ENCODE measurements around the gene CDK3. TPM values are rescaled to one million over a fixed set of nuclear protein-coding genes. Genes with fewer than 3 reads are reported as not detected.

Gene CDK3
- total RNA-seq, 2 experiments from 2014 or later = 7.3 to 12.8 TPM

DNA sequence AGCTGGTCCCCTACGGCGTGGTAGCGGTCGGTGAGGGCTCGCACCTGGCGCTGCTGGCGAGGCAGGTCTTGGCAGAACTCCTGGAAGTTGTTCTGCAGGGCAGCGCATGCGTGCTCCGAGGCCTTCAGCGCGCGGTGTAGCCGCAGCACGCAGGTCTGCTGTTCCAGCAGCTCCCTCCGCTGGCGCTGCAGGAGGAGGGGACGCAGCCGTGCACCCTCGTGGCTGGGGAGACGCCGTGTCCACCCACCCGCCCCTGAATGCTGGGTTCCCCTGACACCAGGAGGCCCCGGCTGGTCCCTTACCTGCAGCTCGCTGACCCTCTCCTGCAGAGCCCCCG is 14.2 kb downstream of the CDK3 start:
- no peak for DNase-seq (ENCODE audit: low spot score)
- Histone ChIP-seq H2AFZ (ENCODE audit: low read length) (no peak overlapping the region), H3K79me2 (ENCODE audit: insufficient read depth, low read depth, low read length) (no peaks in the 10 kb centered on the region), H3K27ac (ENCODE audit: low read depth, low read length, poor library complexity, severe bottlenecking) (no peak overlapping the region), H3K36me3 (ENCODE audit: insufficient read depth, low read length) (no peaks in the 10 kb centered on the region), H3K4me2 (ENCODE audit: low read length) (no peak overlapping the region), H3K4me1 (ENCODE audit: insufficient read depth, low read length, poor library complexity, severe bottlenecking) (peaks cover 19% of the 10 kb centered on the region), H4K20me1 (ENCODE audit: insufficient read depth, low read length) (no peaks in the 10 kb centered on the region), H3K9me3 (ENCODE audit: low read length) (no peaks in the 10 kb centered on the region), H3K9me2 (ENCODE audit: insufficient read depth, low read length) (no peaks in the 10 kb centered on the region), H3K4me3 (ENCODE audit: low read depth, low read length, poor library complexity, severe bottlenecking) (no peak overlapping the region)
- no TSS peak for BruUV-seq (replicated peaks)
- ChIA-PET POLR2A (interaction anchor here (0.7 to 1.5 kb wide), 3 partner anchors 32 to 89 kb away, joined by 3 to 5 read pairs (median 4); partner anchors contain the start of gene EXOC7), CTCF (ENCODE audit: unreplicated experiment) (interaction anchor here (0.6 to 1.4 kb wide), 5 partner anchors 18 to 89 kb away, joined by 3 to 6 read pairs (median 4); partner anchors contain the start of gene EXOC7)
- intact Hi-C loops (cut with micrococcal nuclease; ENCODE audit: unreplicated experiment) = loop anchor here (1.0 to 5.0 kb wide), 6 partner anchors 34 to 284 kb away; partner anchors contain the start of genes EXOC7 and SRP68
- TF ChIP-seq, protein P1, sequence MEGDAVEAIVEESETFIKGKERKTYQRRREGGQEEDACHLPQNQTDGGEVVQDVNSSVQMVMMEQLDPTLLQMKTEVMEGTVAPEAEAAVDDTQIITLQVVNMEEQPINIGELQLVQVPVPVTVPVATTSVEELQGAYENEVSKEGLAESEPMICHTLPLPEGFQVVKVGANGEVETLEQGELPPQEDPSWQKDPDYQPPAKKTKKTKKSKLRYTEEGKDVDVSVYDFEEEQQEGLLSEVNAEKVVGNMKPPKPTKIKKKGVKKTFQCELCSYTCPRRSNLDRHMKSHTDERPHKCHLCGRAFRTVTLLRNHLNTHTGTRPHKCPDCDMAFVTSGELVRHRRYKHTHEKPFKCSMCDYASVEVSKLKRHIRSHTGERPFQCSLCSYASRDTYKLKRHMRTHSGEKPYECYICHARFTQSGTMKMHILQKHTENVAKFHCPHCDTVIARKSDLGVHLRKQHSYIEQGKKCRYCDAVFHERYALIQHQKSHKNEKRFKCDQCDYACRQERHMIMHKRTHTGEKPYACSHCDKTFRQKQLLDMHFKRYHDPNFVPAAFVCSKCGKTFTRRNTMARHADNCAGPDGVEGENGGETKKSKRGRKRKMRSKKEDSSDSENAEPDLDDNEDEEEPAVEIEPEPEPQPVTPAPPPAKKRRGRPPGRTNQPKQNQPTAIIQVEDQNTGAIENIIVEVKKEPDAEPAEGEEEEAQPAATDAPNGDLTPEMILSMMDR (conservative IDR thresholded peaks at IDR 0.05; ENCODE audit: low read length) = no peak
- no peak for TF ChIP-seq EZH2phosphoT487 (IDR thresholded peaks at IDR 0.05; ENCODE audit: borderline replicate concordance, low read depth, low read length)

GRCh38 chr17:76017481-76018339 is 17.1 kb downstream of the CDK3 start:
- Histone ChIP-seq H4K20me1 (ENCODE audit: insufficient read depth, low read length) (no peaks in the 10 kb centered on the region), H3K79me2 (ENCODE audit: insufficient read depth, low read depth, low read length) (no peaks in the 10 kb centered on the region), H3K36me3 (ENCODE audit: insufficient read depth, low read length) (no peaks in the 10 kb centered on the region), H3K9me2 (ENCODE audit: insufficient read depth, low read length) (no peaks in the 10 kb centered on the region), H3K9me3 (ENCODE audit: low read length) (no peaks in the 10 kb centered on the region), H3K27ac (ENCODE audit: low read depth, low read length, poor library complexity, severe bottlenecking) (no peak overlapping the region), H3K4me1 (ENCODE audit: insufficient read depth, low read length, poor library complexity, severe bottlenecking) (peaks cover 40% of the 10 kb centered on the region), H3K4me3 (ENCODE audit: low read depth, low read length, poor library complexity, severe bottlenecking) (no peak overlapping the region), H2AFZ (ENCODE audit: low read length) (no peak overlapping the region), H3K4me2 (ENCODE audit: low read length) (no peak overlapping the region)
- no peak for DNase-seq (ENCODE audit: low spot score)
- no TSS peak for BruUV-seq (replicated peaks)
- ChIA-PET POLR2A (interaction anchor here (0.6 kb wide), 1 partner anchor 28 kb away, joined by 3 read pairs; no protein-coding TSS in a partner anchor), CTCF (ENCODE audit: unreplicated experiment) (interaction anchor here (0.8 to 1.4 kb wide), 2 partner anchors 12 to 87 kb away, joined by 3 read pairs; no protein-coding TSS in a partner anchor)
- intact Hi-C loops (cut with micrococcal nuclease; ENCODE audit: unreplicated experiment) = no loop called here
- TF ChIP-seq, protein P1 (conservative IDR thresholded peaks at IDR 0.05; ENCODE audit: low read length) = no peak
- TF ChIP-seq EZH2phosphoT487 (IDR thresholded peaks at IDR 0.05; ENCODE audit: borderline replicate concordance, low read depth, low read length) = no peak

- Histone ChIP-seq H3K9me2 (ENCODE audit: insufficient read depth, low read length) (no peaks in the 10 kb centered on the region), H3K4me1 (ENCODE audit: insufficient read depth, low read length, poor library complexity, severe bottlenecking) (peaks cover 40% of the 10 kb centered on the region), H3K79me2 (ENCODE audit: insufficient read depth, low read depth, low read length) (no peaks in the 10 kb centered on the region), H4K20me1 (ENCODE audit: insufficient read depth, low read length) (no peaks in the 10 kb centered on the region), H3K9me3 (ENCODE audit: low read length) (no peaks in the 10 kb centered on the region), H3K27ac (ENCODE audit: low read depth, low read length, poor library complexity, severe bottlenecking) (no peak overlapping the region), H3K4me2 (ENCODE audit: low read length) (no peak overlapping the region), H2AFZ (ENCODE audit: low read length) (no peak overlapping the region), H3K4me3 (ENCODE audit: low read depth, low read length, poor library complexity, severe bottlenecking) (no peak overlapping the region), H3K36me3 (ENCODE audit: insufficient read depth, low read length) (no peaks in the 10 kb centered on the region)
- CTCF ChIA-PET (ENCODE audit: unreplicated experiment) = interaction anchor here (0.6 to 1.4 kb wide), 2 partner anchors 20 to 86 kb away, joined by 3 read pairs; no protein-coding TSS in a partner anchor
- intact Hi-C loops (cut with micrococcal nuclease; ENCODE audit: unreplicated experiment) = no loop called here
- DNase-seq (ENCODE audit: low spot score) = no peak
- POLR2A ChIA-PET = interaction anchor here (2.5 kb wide), 1 partner anchor 53 kb away, joined by 12 read pairs; the partner anchor contains the start of gene SRP68
- TF ChIP-seq, protein P1 (conservative IDR thresholded peaks at IDR 0.05; ENCODE audit: low read length) = no peak
- no TSS peak for BruUV-seq (replicated peaks)
Observed at GRCh38 chr17:76018340-76018680, 17.7 kb downstream of the CDK3 start.
